Common myeloid progenitor, CD34-positive (primary cell): ENCODE data around the gene NSUN3.
"Not testable (repeated sequence)": the region's sequence is repeated elsewhere in the genome, so short reads cannot be mapped to it uniquely, and the experiment has no call there.

Experiments used
- CTCF ChIA-PET: fragments of 350-600 bp; sonication (Branson Sonifier 250); formaldehyde crosslinking; loops from one replicate; lab custom pipeline; 2021; ENCODE audit warnings: antibody characterized with exemption; lab: Charles Lee
- POLR2A ChIA-PET: fragments of 350-600 bp; sonication (Branson Sonifier 250); formaldehyde crosslinking; loops from one replicate; lab custom pipeline; 2021; ENCODE audit warnings: antibody characterized with exemption; lab: Charles Lee
- DNase-seq, 3 donors: peaks; one replicate each; pipeline versions ENCODE4 v3.0.0 to v3.0.0-alpha.2; 2013
- H3K27ac ChIP-seq, 2 experiments: 1 replicate in 1 of 2; 2 replicates in 1 of 2; pipeline ENCODE4 v1.7.0; 2013; ENCODE audit warnings: inconsistent platforms in 2 of 2, low read length in 2 of 2, mild to moderate bottlenecking in 2 of 2, low read depth in 1 of 2, moderate library complexity in 1 of 2; ENCODE audit not compliant: severe bottlenecking in 2 of 2, insufficient read depth in 1 of 2, poor library complexity in 1 of 2
- H3K27me3 ChIP-seq, 5 experiments: replicated peaks in 2 of 5; 1 replicate in 3 of 5; 2 replicates in 2 of 5; pipeline versions ENCODE4 v1.6.1 to v1.7.0; 2013; ENCODE audit warnings: low read length in 4 of 5, mild to moderate bottlenecking in 2 of 5, moderate library complexity in 2 of 5, inconsistent platforms in 1 of 5; ENCODE audit not compliant: insufficient read depth in 5 of 5, control insufficient read depth in 4 of 5
- H3K36me3 ChIP-seq, 4 experiments: 1 replicate in 2 of 4; 2 replicates in 2 of 4; pipeline versions ENCODE4 v1.6.1 to v1.7.0; 2013; ENCODE audit warnings: low read length in 3 of 4, control low read depth in 1 of 4, mild to moderate bottlenecking in 1 of 4; ENCODE audit not compliant: control insufficient read depth in 4 of 4, insufficient read depth in 4 of 4
- H3K4me1 ChIP-seq, 4 experiments: 1 replicate in 3 of 4; 2 replicates in 1 of 4; pipeline versions ENCODE4 v1.6.1 to v1.7.1; 2013; ENCODE audit warnings: low read length in 3 of 4, mild to moderate bottlenecking in 3 of 4, control low read depth in 1 of 4, inconsistent platforms in 1 of 4, moderate library complexity in 1 of 4; ENCODE audit not compliant: control insufficient read depth in 4 of 4, insufficient read depth in 4 of 4; ENCODE audit errors: control extremely low read depth in 1 of 4
- H3K4me3 ChIP-seq, 7 experiments: 1 replicate in 4 of 7; 2 replicates in 3 of 7; pipeline versions ENCODE4 v1.5.1 to v1.7.0; 2013; ENCODE audit warnings: mild to moderate bottlenecking in 7 of 7, low read length in 6 of 7, moderate library complexity in 6 of 7, inconsistent platforms in 2 of 7, low read depth in 2 of 7, control low read depth in 1 of 7; ENCODE audit not compliant: insufficient read depth in 4 of 7, control insufficient read depth in 1 of 7; ENCODE audit errors: extremely low read depth in 1 of 7
- H3K9me3 ChIP-seq, 5 experiments: 1 replicate in 4 of 5; 2 replicates in 1 of 5; pipeline versions ENCODE4 v1.6.1 to v1.7.1; 2013; ENCODE audit warnings: low read length in 4 of 5, mild to moderate bottlenecking in 2 of 5, inconsistent platforms in 1 of 5, low read depth in 1 of 5, moderate library complexity in 1 of 5; ENCODE audit not compliant: control insufficient read depth in 4 of 5, insufficient read depth in 2 of 5; ENCODE audit errors: control extremely low read depth in 1 of 5
- WGBS: methylation state at CpG from one replicate; pipeline ENCODE4 v1.1.5; 2013; ENCODE audit not compliant: insufficient coverage; 5-methylcytosine and 5-hydroxymethylcytosine counted together

NSUN3 gene

GRCh38 chr3:94066506-94067500, 3.9 kb downstream of the NSUN3 start:
- Histone ChIP-seq H3K4me1 (peaks cover 10 to 29% (median 13%) of the 10 kb centered on the region in 4 experiments), H3K27ac (no peak overlapping the region), H3K9me3 (peaks cover 2 to 9% (median 6%) of the 10 kb centered on the region in 5 experiments), H3K27me3 (no peaks in the 10 kb centered on the region), H3K4me3 (no peak overlapping the region), H3K36me3 (peaks cover 10 to 23% (median 17%) of the 10 kb centered on the region in 4 experiments)
- ChIA-PET CTCF (interaction anchor here (0.9 to 6.0 kb wide), 6 partner anchors 11 to 72 kb away, joined by 3 to 42 read pairs (median 3); no protein-coding TSS in a partner anchor), POLR2A (no interaction called here)
- DNase-seq: no peak
- 91% methylated on average over 3 of the region's 6 CpGs for WGBS

- DNase-seq: peak; percentile 15 to 49 (median 48)
- POLR2A ChIA-PET: no interaction called here
- CTCF ChIA-PET: interaction anchor here (0.6 to 6.0 kb wide), 14 partner anchors 9 to 72 kb away, joined by 3 to 42 read pairs (median 4); partner anchors contain the start of gene STX19
- H3K4me1 ChIP-seq: peaks cover 0 to 10% (median 3%) of the 10 kb centered on the region in 4 experiments
- H3K4me3 ChIP-seq: no peak overlapping the region
- H3K36me3 ChIP-seq: peaks cover 11 to 28% (median 22%) of the 10 kb centered on the region in 4 experiments
- H3K27ac ChIP-seq: no peak overlapping the region
- H3K27me3 ChIP-seq: no peaks in the 10 kb centered on the region
- peaks cover 2 to 9% (median 6%) of the 10 kb centered on the region in 5 experiments for H3K9me3 ChIP-seq
- WGBS: no CpG with 5 or more reads among the region's 4 CpGs
These were observed 6.4 kb downstream of the NSUN3 start for GRCh38 chr3:94069194-94069813.

- POLR2A ChIA-PET: no interaction called here
- Histone ChIP-seq H3K36me3 (peaks cover 11 to 29% (median 22%) of the 10 kb centered on the region in 4 experiments), H3K27me3 (no peaks in the 10 kb centered on the region), H3K4me3 (no peak overlapping the region), H3K9me3 (peaks cover 2 to 9% (median 6%) of the 10 kb centered on the region in 5 experiments), H3K27ac (no peak overlapping the region), H3K4me1 (no peaks in the 10 kb centered on the region)
- 97% methylated on average over 5 of the region's 6 CpGs for WGBS
- CTCF ChIA-PET: interaction anchor here (0.8 to 6.0 kb wide), 10 partner anchors 10 to 98 kb away, joined by 3 to 42 read pairs (median 4); partner anchors contain the start of gene STX19
- DNase-seq: no peak
These were observed 7.6 kb downstream of the NSUN3 start for GRCh38 chr3:94070341-94070911.

GRCh38 chr3:94071713-94072284, 8.9 kb downstream of the NSUN3 start:
- Histone ChIP-seq H3K4me3 (no peak overlapping the region), H3K27me3 (no peaks in the 10 kb centered on the region), H3K27ac (no peak overlapping the region), H3K9me3 (peaks cover 2 to 9% (median 6%) of the 10 kb centered on the region in 5 experiments), H3K36me3 (peaks cover 15 to 37% (median 21%) of the 10 kb centered on the region in 4 experiments), H3K4me1 (no peaks in the 10 kb centered on the region)
- DNase-seq: no peak
- ChIA-PET CTCF (interaction anchor here (1.0 kb wide), 2 partner anchors 16 to 26 kb away, joined by 3 read pairs; no protein-coding TSS in a partner anchor), POLR2A (interaction anchor here (0.6 kb wide), 1 partner anchor 8 kb away, joined by 4 read pairs; no protein-coding TSS in a partner anchor)
- WGBS: 94% methylated on average over 2 of the region's 4 CpGs

GRCh38 chr3:94076055-94076454, 13.2 kb downstream of the NSUN3 start:
- Histone ChIP-seq H3K9me3 (peaks cover 0 to 2% (median 0%) of the 10 kb centered on the region in 5 experiments), H3K4me1 (peaks cover 0 to 5% (median 0%) of the 10 kb centered on the region in 4 experiments), H3K27ac (no peak overlapping the region), H3K27me3 (no peaks in the 10 kb centered on the region), H3K36me3 (peaks cover 6 to 29% (median 9%) of the 10 kb centered on the region in 4 experiments), H3K4me3 (no peak overlapping the region)
- ChIA-PET CTCF (interaction anchor here (1.2 kb wide), 1 partner anchor 77 kb away, joined by 3 read pairs; no protein-coding TSS in a partner anchor), POLR2A (no interaction called here)
- 100% methylated on average over 1 of the region's 3 CpGs for WGBS
- no peak for DNase-seq

GRCh38 chr3:94080552-94080951, 17.7 kb downstream of the NSUN3 start:
- DNase-seq, H3K9me3 ChIP-seq, H3K4me1 ChIP-seq, H3K27me3 ChIP-seq, POLR2A ChIA-PET, H3K4me3 ChIP-seq, H3K27ac ChIP-seq: not testable (repeated sequence)
- CTCF ChIA-PET: interaction anchor here (1.2 kb wide), 1 partner anchor 11 kb away, joined by 4 read pairs; no protein-coding TSS in a partner anchor
- 80% methylated on average over 5 of the region's 5 CpGs for WGBS
- peaks cover 0 to 29% (median 12%) of the 10 kb centered on the region in 4 experiments for H3K36me3 ChIP-seq
